ENCODE data around the gene NAV2. TPM values are rescaled to one million over a fixed set of nuclear protein-coding genes. Genes with fewer than 3 reads are reported as not detected.

NAV2 gene
- polyA plus RNA-seq, 3 donors: not detected

DNA sequence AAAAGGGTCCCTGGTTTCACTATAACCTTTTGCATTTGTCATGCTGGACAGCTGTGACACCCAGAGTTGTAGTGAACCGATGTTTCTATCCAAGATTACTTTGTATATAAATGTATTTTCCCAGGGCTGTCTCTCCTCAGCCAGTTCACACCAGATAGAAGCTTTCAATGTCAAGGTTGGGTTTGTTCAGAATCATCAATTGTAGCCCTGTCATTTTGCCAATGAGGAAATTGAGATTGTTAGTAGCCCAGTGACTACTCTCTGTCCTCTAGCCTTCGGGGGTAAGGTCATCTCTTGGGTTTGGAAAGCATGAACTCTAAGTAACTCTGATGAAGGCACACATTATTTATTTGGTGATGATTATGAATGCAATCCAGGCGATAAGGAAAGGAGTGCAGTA, 282.0 kb downstream of the NAV2 start:
- Histone ChIP-seq H4K20me1 (ENCODE audit: insufficient read depth, low read length) (no peaks in the 10 kb centered on the region), H3K4me1 (ENCODE audit: control insufficient read depth in 1 of 2, insufficient read depth in 2 of 2, low read length in 2 of 2) (no peaks in the 10 kb centered on the region), H3K27me3 (ENCODE audit: control insufficient read depth in 2 of 2, insufficient read depth in 2 of 2, low read length in 2 of 2) (no peaks in the 10 kb centered on the region), H3K36me3 (replicated peaks in 1 of 2; ENCODE audit: control insufficient read depth in 1 of 2, insufficient read depth in 2 of 2, low read length in 2 of 2) (no peaks in the 10 kb centered on the region), H3K4me2 (replicated peaks; ENCODE audit: extremely low read depth, low read length, poor library complexity, severe bottlenecking) (no peak overlapping the region), H3K79me2 (ENCODE audit: insufficient read depth, low read length) (no peaks in the 10 kb centered on the region), H2AFZ (ENCODE audit: insufficient read depth, low read depth, low read length, poor library complexity, severe bottlenecking) (no peak overlapping the region), H3K27ac (ENCODE audit: low read depth in 1 of 2, low read length in 2 of 2) (no peak overlapping the region), H3K4me3 (replicated peaks in 1 of 3; ENCODE audit: low read depth in 2 of 3, low read length in 3 of 3) (no peak overlapping the region), H3K9ac (ENCODE audit: insufficient read depth, low read length, poor library complexity, severe bottlenecking) (no peak overlapping the region), H3K9me3 (replicated peaks in 1 of 2; ENCODE audit: control insufficient read depth in 1 of 2, insufficient read depth in 1 of 2, low read length in 2 of 2) (no peaks in the 10 kb centered on the region)
- 100% methylated on average over 1 of the region's 3 CpGs for WGBS (ENCODE audit: insufficient coverage)
- Mint-ChIP-seq H3K36me3 (no peaks in the 10 kb centered on the region), H3K27ac (no peak overlapping the region), H3K27me3 (ENCODE audit: low read depth in 3 of 3) (peaks cover 0 to 3% (median 0%) of the 10 kb centered on the region in 3 donors), H3K4me3 (no peak overlapping the region), H3K4me1 (no peaks in the 10 kb centered on the region), H3K9me3 (peaks cover 0 to 4% (median 0%) of the 10 kb centered on the region in 7 donors)
- no peak for DNase-seq
- intact Hi-C loops (cut with micrococcal nuclease): no loop called here
- no peak for TF ChIP-seq CTCF (IDR thresholded peaks at IDR 0.05)

DNA sequence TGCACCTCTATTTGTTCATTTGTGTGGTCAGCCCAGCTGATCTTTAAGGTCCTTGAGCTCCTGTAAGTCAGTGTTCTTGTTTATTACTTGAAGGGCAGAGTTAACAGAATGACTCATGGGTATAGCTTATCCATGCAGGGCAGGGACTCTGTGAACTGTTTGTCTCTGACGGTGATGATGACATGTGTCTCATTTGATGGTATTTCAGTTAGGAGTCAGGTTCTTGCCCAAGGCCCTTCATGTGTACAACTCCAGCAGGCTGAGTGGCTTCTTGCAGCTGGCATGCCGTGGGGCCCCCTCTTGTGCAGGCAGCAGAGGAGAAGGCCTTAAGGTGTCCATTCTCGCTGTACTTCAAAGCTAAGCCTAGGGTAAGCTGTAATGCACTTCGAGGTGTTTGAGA, 282.5 kb downstream of the NAV2 start:
- no peaks in the 10 kb centered on the region for H3K4me1 Mint-ChIP-seq
- H3K4me2 ChIP-seq (replicated peaks; ENCODE audit: extremely low read depth, low read length, poor library complexity, severe bottlenecking): no peak overlapping the region
- H3K4me1 ChIP-seq (ENCODE audit: control insufficient read depth in 1 of 2, insufficient read depth in 2 of 2, low read length in 2 of 2): no peaks in the 10 kb centered on the region
- H3K36me3 Mint-ChIP-seq: no peaks in the 10 kb centered on the region
- H3K9me3 Mint-ChIP-seq: peaks cover 0 to 4% (median 0%) of the 10 kb centered on the region in 7 donors
- H2AFZ ChIP-seq (ENCODE audit: insufficient read depth, low read depth, low read length, poor library complexity, severe bottlenecking): no peak overlapping the region
- no peak for TF ChIP-seq CTCF (IDR thresholded peaks at IDR 0.05)
- H3K9ac ChIP-seq (ENCODE audit: insufficient read depth, low read length, poor library complexity, severe bottlenecking): no peak overlapping the region
- H3K27me3 ChIP-seq (ENCODE audit: control insufficient read depth in 2 of 2, insufficient read depth in 2 of 2, low read length in 2 of 2): no peaks in the 10 kb centered on the region
- H3K4me3 Mint-ChIP-seq: no peak overlapping the region
- H3K36me3 ChIP-seq (replicated peaks in 1 of 2; ENCODE audit: control insufficient read depth in 1 of 2, insufficient read depth in 2 of 2, low read length in 2 of 2): no peaks in the 10 kb centered on the region
- DNase-seq: no peak
- H3K27ac ChIP-seq (ENCODE audit: low read depth in 1 of 2, low read length in 2 of 2): no peak overlapping the region
- H3K27me3 Mint-ChIP-seq (ENCODE audit: low read depth in 3 of 3): peaks cover 0 to 3% (median 0%) of the 10 kb centered on the region in 3 donors
- H3K9me3 ChIP-seq (replicated peaks in 1 of 2; ENCODE audit: control insufficient read depth in 1 of 2, insufficient read depth in 1 of 2, low read length in 2 of 2): no peaks in the 10 kb centered on the region
- H3K27ac Mint-ChIP-seq: peak overlapping the region in 1 of 7 donors; percentile 8
- H4K20me1 ChIP-seq (ENCODE audit: insufficient read depth, low read length): no peaks in the 10 kb centered on the region
- H3K4me3 ChIP-seq (replicated peaks in 1 of 3; ENCODE audit: low read depth in 2 of 3, low read length in 3 of 3): no peak overlapping the region
- WGBS (ENCODE audit: insufficient coverage): 92% methylated on average over 4 of the region's 4 CpGs
- H3K79me2 ChIP-seq (ENCODE audit: insufficient read depth, low read length): no peaks in the 10 kb centered on the region
- intact Hi-C loops (cut with micrococcal nuclease): no loop called here

All from CD14-positive monocyte (primary cell).